Neural progenitor cell (in vitro differentiated cells): ENCODE data around the gene SHD. TPM values are rescaled to one million over a fixed set of nuclear protein-coding genes. Genes with fewer than 3 reads are reported as not detected.
"Not testable (repeated sequence)": the region's sequence is repeated elsewhere in the genome, so short reads cannot be mapped to it uniquely, and the experiment has no call there.

Experiments
- DNase-seq: peaks from one replicate; pipeline ENCODE4 v3.0.0-alpha.2; 2016; ENCODE audit warnings: low spot score
- H2AFZ ChIP-seq: fragments of 200-600 bp; sonication (generic); replicated peaks from 2 replicates; pipeline ENCODE4 v1.6.1; 2016; ENCODE audit warnings: antibody characterized with exemption
- H3F3A ChIP-seq: fragments of 200-600 bp; sonication (generic); 2 replicates; pipeline ENCODE4 v1.6.1; 2016; ENCODE audit warnings: antibody characterized with exemption, low read depth
- H3K27ac ChIP-seq: fragments of 200-600 bp; sonication (generic); 2 replicates; pipeline ENCODE4 v1.5.1; 2016; ENCODE audit warnings: mild to moderate bottlenecking
- H3K27me3 ChIP-seq: fragments of 200-600 bp; sonication (generic); 2 replicates; pipeline ENCODE4 v1.6.1; 2016; ENCODE audit warnings: mild to moderate bottlenecking, moderate library complexity
- H3K36me3 ChIP-seq: fragments of 200-600 bp; sonication (generic); 2 replicates; pipeline ENCODE4 v1.5.1; 2016
- H3K4me1 ChIP-seq: fragments of 200-600 bp; sonication (generic); 2 replicates; pipeline ENCODE4 v1.6.1; 2016; ENCODE audit warnings: mixed run types
- H3K4me2 ChIP-seq: fragments of 200-600 bp; sonication (generic); 2 replicates; pipeline ENCODE4 v1.6.1; 2016
- H3K4me3 ChIP-seq: fragments of 200-600 bp; sonication (generic); 2 replicates; pipeline ENCODE4 v1.5.1; 2016
- H3K79me2 ChIP-seq: fragments of 200-600 bp; sonication (generic); 2 replicates; pipeline ENCODE4 v1.6.1; 2016; ENCODE audit warnings: low read depth
- H3K9ac ChIP-seq: fragments of 200-600 bp; sonication (generic); 2 replicates; pipeline ENCODE4 v1.6.1; 2016
- H3K9me3 ChIP-seq: fragments of 200-600 bp; sonication (generic); 2 replicates; pipeline ENCODE4 v1.5.1; 2016; ENCODE audit warnings: low read depth
- H4K20me1 ChIP-seq: fragments of 200-600 bp; sonication (generic); 2 replicates; pipeline ENCODE4 v1.6.1; 2016; ENCODE audit warnings: low read depth
- H3K27ac Mint-ChIP-seq: 3 replicates; pipeline ENCODE4 v1.8.0; 2021; ENCODE audit warnings: mixed read lengths
- H3K27me3 Mint-ChIP-seq: 2 replicates; pipeline ENCODE4 v1.8.0; 2022; ENCODE audit warnings: low read depth, mild to moderate bottlenecking, inconsistent platforms, moderate library complexity, mixed read lengths; ENCODE audit not compliant: insufficient read depth
- H3K36me3 Mint-ChIP-seq: 3 replicates; pipeline ENCODE4 v1.8.0; 2021; ENCODE audit warnings: mixed read lengths
- H3K4me1 Mint-ChIP-seq: 3 replicates; pipeline ENCODE4 v1.8.0; 2021; ENCODE audit warnings: mixed read lengths
- H3K4me3 Mint-ChIP-seq: 3 replicates; pipeline ENCODE4 v1.8.0; 2021; ENCODE audit warnings: mild to moderate bottlenecking, moderate library complexity, mixed read lengths
- H3K9me3 Mint-ChIP-seq: 3 replicates; pipeline ENCODE4 v1.8.0; 2020; ENCODE audit warnings: mixed read lengths
- EZH2 ChIP-seq: fragments of 200-600 bp; sonication (generic); IDR thresholded peaks from 2 replicates; pipeline ENCODE4 v1.6.1; 2017; ENCODE audit warnings: antibody characterized with exemption, mild to moderate bottlenecking, moderate library complexity
- EZH2phosphoT487 ChIP-seq: fragments of 200-600 bp; sonication (generic); IDR thresholded peaks from 2 replicates; pipeline ENCODE4 v1.6.1; 2017; ENCODE audit warnings: antibody characterized with exemption
- total RNA-seq: library from RNA; depleted of rRNA; stranded (reverse); fragments of >200 nt; gene quantifications from 2 replicates; pipeline ENCODE4 v1.2.3, GENCODE V29; 2015; ENCODE audit warnings: low replicate concordance
- TF ChIP-seq, protein P1 (sequence below): fragments of 200-600 bp; sonication (generic); IDR thresholded peaks from 2 replicates; pipeline ENCODE4 v1.5.1; 2017; ENCODE audit warnings: antibody characterized with exemption, mild to moderate bottlenecking

The SHD gene
- total RNA-seq, 1 donor from 2014 or later, result not detected

DNA sequence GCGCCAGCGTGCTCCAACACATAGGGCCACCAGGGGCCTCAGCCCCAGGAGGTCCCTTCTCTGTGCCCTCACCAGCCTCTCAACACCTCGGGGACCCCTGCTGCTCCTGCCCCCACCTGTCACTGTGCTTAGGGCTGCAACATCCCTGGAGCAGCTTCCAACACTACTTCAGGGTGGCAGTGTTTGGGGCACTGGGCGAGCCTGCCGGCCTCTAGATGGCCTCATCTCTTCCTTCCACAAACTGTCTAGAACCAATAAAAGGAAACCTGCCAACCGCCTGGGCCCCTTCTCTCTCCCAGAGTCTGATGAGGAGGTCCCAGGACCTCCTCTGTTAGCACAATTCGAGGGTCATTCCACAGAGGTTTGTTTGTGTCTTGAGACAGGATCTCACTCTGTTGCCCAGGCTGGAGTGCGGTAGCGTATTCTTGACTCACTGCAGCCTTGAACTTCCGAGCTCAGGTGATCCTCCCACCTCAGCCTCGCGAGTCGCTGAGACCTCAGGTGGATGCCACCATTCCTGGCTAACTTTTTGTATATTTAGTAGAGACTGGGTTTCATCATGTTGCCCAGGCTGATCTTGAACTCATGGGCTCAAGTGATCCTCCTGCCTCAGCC, 10.1 kb upstream of the SHD start:
- H3K27me3 ChIP-seq, result no peaks in the 10 kb centered on the region
- TF ChIP-seq EZH2, result no peak
- TF ChIP-seq, protein P1, sequence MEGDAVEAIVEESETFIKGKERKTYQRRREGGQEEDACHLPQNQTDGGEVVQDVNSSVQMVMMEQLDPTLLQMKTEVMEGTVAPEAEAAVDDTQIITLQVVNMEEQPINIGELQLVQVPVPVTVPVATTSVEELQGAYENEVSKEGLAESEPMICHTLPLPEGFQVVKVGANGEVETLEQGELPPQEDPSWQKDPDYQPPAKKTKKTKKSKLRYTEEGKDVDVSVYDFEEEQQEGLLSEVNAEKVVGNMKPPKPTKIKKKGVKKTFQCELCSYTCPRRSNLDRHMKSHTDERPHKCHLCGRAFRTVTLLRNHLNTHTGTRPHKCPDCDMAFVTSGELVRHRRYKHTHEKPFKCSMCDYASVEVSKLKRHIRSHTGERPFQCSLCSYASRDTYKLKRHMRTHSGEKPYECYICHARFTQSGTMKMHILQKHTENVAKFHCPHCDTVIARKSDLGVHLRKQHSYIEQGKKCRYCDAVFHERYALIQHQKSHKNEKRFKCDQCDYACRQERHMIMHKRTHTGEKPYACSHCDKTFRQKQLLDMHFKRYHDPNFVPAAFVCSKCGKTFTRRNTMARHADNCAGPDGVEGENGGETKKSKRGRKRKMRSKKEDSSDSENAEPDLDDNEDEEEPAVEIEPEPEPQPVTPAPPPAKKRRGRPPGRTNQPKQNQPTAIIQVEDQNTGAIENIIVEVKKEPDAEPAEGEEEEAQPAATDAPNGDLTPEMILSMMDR, result no peak
- no peak for TF ChIP-seq EZH2phosphoT487
- peaks cover 6% of the 10 kb centered on the region for H3K27me3 Mint-ChIP-seq
- no peak overlapping the region for H2AFZ ChIP-seq
- no peak overlapping the region for H3K4me3 ChIP-seq
- H3K9me3 ChIP-seq, result no peaks in the 10 kb centered on the region
- H3K36me3 ChIP-seq, result no peaks in the 10 kb centered on the region
- no peak overlapping the region for H3K27ac ChIP-seq
- no peaks in the 10 kb centered on the region for H3K9me3 Mint-ChIP-seq
- H3K27ac Mint-ChIP-seq, result no peak overlapping the region
- H3F3A ChIP-seq, result peaks cover 6% of the 10 kb centered on the region
- H3K4me1 Mint-ChIP-seq, result peaks cover 4% of the 10 kb centered on the region
- no peaks in the 10 kb centered on the region for H3K79me2 ChIP-seq
- H3K4me3 Mint-ChIP-seq, result no peak overlapping the region
- no peak for DNase-seq
- peaks cover 5% of the 10 kb centered on the region for H4K20me1 ChIP-seq
- H3K36me3 Mint-ChIP-seq, result peaks cover 2% of the 10 kb centered on the region
- no peaks in the 10 kb centered on the region for H3K4me1 ChIP-seq
- no peak overlapping the region for H3K9ac ChIP-seq
- no peak overlapping the region for H3K4me2 ChIP-seq

GRCh38 chr19:4272894-4273293, 6.2 kb upstream of the SHD start:
- Histone ChIP-seq H3K27ac (no peak overlapping the region), H2AFZ (no peak overlapping the region)

GRCh38 chr19:4274321-4274686, 4.8 kb upstream of the SHD start:
- not testable (repeated sequence) for H3K36me3 Mint-ChIP-seq, H3K9ac ChIP-seq, H3K36me3 ChIP-seq, H3K4me3 ChIP-seq, H3K9me3 Mint-ChIP-seq, H4K20me1 ChIP-seq, H3K79me2 ChIP-seq, H3K9me3 ChIP-seq, H3K27me3 Mint-ChIP-seq, H3K27ac Mint-ChIP-seq, H3K27ac ChIP-seq, H2AFZ ChIP-seq, H3K4me1 ChIP-seq, H3K4me2 ChIP-seq, DNase-seq, H3K4me3 Mint-ChIP-seq
- Histone ChIP-seq H3K27me3 (peaks cover 27% of the 10 kb centered on the region), H3F3A (peaks cover 17% of the 10 kb centered on the region)
- peaks cover 13% of the 10 kb centered on the region for H3K4me1 Mint-ChIP-seq

More at GRCh38 chr19:4272894-4273293, 6.2 kb upstream of the SHD start:
- no peak overlapping the region for H3K4me3 ChIP-seq
- TF ChIP-seq, protein P1, result no peak
- no peak for TF ChIP-seq EZH2
- no peak for TF ChIP-seq EZH2phosphoT487
- no peaks in the 10 kb centered on the region for H3K36me3 ChIP-seq
- H3K9me3 ChIP-seq, result no peaks in the 10 kb centered on the region
- H3K36me3 Mint-ChIP-seq, result peaks cover 2% of the 10 kb centered on the region
- no peaks in the 10 kb centered on the region for H3K9me3 Mint-ChIP-seq
- no peaks in the 10 kb centered on the region for H3K4me1 ChIP-seq
- H3K4me3 Mint-ChIP-seq, result no peak overlapping the region
- H3K4me1 Mint-ChIP-seq, result peaks cover 7% of the 10 kb centered on the region
- H3K27ac Mint-ChIP-seq, result no peak overlapping the region
- H3K4me2 ChIP-seq, result no peak overlapping the region
- no peak for DNase-seq
- no peaks in the 10 kb centered on the region for H3K79me2 ChIP-seq
- H3K27me3 Mint-ChIP-seq, result no peaks in the 10 kb centered on the region
- peaks cover 13% of the 10 kb centered on the region for H3K27me3 ChIP-seq
- H3K9ac ChIP-seq, result no peak overlapping the region
- peaks cover 5% of the 10 kb centered on the region for H3F3A ChIP-seq
- no peaks in the 10 kb centered on the region for H4K20me1 ChIP-seq

DNA sequence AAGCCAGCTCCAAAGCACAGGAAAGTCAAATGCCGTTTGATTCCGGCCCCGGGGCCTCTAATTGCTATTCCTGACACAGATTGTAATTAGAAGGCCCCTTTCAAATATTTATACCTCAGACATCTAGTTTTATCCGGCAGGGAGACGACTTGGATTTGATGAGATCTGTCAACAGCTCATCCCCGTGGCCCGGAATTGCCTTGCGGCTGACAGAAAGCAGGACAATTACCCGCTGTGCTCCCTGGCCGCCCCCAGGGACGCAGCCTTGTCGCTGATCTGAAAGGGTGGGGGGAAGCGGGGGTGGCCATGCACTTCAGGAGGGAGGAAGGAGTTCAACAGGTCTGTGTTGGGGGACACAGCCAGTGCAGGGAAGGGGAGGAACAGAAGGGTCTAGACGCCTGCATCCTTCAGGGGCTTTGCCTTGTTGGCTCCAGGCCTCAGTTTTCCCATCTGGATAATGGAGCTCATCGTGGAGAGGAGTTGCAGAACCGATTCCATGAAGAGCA, 1.8 kb upstream of the SHD start:
- Mint-ChIP-seq H3K27ac (no peak overlapping the region), H3K4me1 (peaks cover 13% of the 10 kb centered on the region), H3K4me3 (no peak overlapping the region), H3K9me3 (no peaks in the 10 kb centered on the region), H3K36me3 (no peaks in the 10 kb centered on the region), H3K27me3 (peaks cover 24% of the 10 kb centered on the region)
- Histone ChIP-seq H3K9me3 (no peaks in the 10 kb centered on the region), H3K36me3 (no peaks in the 10 kb centered on the region), H3K9ac (no peak overlapping the region), H3K79me2 (no peaks in the 10 kb centered on the region), H3K4me1 (peaks cover 12% of the 10 kb centered on the region), H3K4me3 (no peak overlapping the region), H2AFZ (no peak overlapping the region), H3K27ac (no peak overlapping the region), H3K4me2 (no peak overlapping the region), H4K20me1 (no peaks in the 10 kb centered on the region), H3K27me3 (peaks cover 57% of the 10 kb centered on the region), H3F3A (peaks cover 22% of the 10 kb centered on the region)
- no peak for DNase-seq
- TF ChIP-seq, protein P1, result no peak
- TF ChIP-seq EZH2phosphoT487 (no peak), EZH2 (no peak)
